GM12874 (cell line): ENCODE results near the gene MDM1.

Experiments
- CTCF ChIP-seq: IDR thresholded peaks from 2 replicates; pipeline ENCODE4 v1.5.1; 2011; ENCODE audit warnings: low read depth, mild to moderate bottlenecking, control low read depth, low read length, moderate library complexity; ENCODE audit not compliant: insufficient read depth

Gene MDM1

GRCh38 chr12:68268967-68269366, 63.2 kb downstream of the MDM1 start:
- no peak for TF ChIP-seq CTCF

GRCh38 chr12:68267892-68268396, 64.2 kb downstream of the MDM1 start:
- no peak for TF ChIP-seq CTCF

- no peak for TF ChIP-seq CTCF
Observed at GRCh38 chr12:68264857-68265256, 67.3 kb downstream of the MDM1 start.

GRCh38 chr12:68264158-68264855, 67.9 kb downstream of the MDM1 start:
- TF ChIP-seq CTCF: no peak

- TF ChIP-seq CTCF: no peak
Observed at GRCh38 chr12:68263366-68263765, 68.8 kb downstream of the MDM1 start.

- TF ChIP-seq CTCF: no peak
Observed at GRCh38 chr12:68261896-68262295, 70.3 kb downstream of the MDM1 start.

GRCh38 chr12:68260153-68260552, 72.0 kb downstream of the MDM1 start:
- no peak for TF ChIP-seq CTCF
